SK-N-SH treated with all-trans-retinoic acid at 6 μM for 48 hours (cell line): ENCODE data around the gene MVB12A.

ENCODE experiments used
- ATAC-seq: fragments of 200-7000 bp; cut with Tn5 transposase; 3 replicates; pipeline ENCODE4 v1.9.1; 2020; ENCODE audit warnings: mild to moderate bottlenecking, moderate library complexity
- ARNTL ChIP-seq: fragments of 450-650 bp; formaldehyde crosslinking; IDR thresholded peaks from 2 replicates; pipeline ENCODE4 v1.5.0; 2020; ENCODE audit warnings: low read depth, mild to moderate bottlenecking, moderate library complexity, borderline replicate concordance
- BACH2 ChIP-seq: fragments of 250-450 bp; sonication (Bioruptor Pico); IDR thresholded peaks from 2 replicates; pipeline ENCODE4 v1.9.0; 2021; ENCODE audit warnings: mild to moderate bottlenecking, borderline replicate concordance
- CSDC2 ChIP-seq: fragments of 250-450 bp; sonication (Bioruptor Pico); IDR thresholded peaks from 2 replicates; pipeline ENCODE4 v1.5.0; 2020; ENCODE audit warnings: mild to moderate bottlenecking, moderate library complexity
- CSRNP3 ChIP-seq: fragments of 250-450 bp; sonication (Bioruptor Pico); IDR thresholded peaks from 2 replicates; pipeline ENCODE4 v1.5.1; 2021; ENCODE audit warnings: mild to moderate bottlenecking, moderate library complexity
- ESRRG ChIP-seq: fragments of 250-450 bp; sonication (Bioruptor Pico); IDR thresholded peaks from 2 replicates; pipeline ENCODE4 v1.6.1; 2021; ENCODE audit warnings: mild to moderate bottlenecking
- ISL1 ChIP-seq: fragments of 250-450 bp; sonication (Bioruptor Pico); IDR thresholded peaks from 2 replicates; pipeline ENCODE4 v2.1.2; 2022; ENCODE audit warnings: mild to moderate bottlenecking, moderate library complexity
- OSR1 ChIP-seq: fragments of 250-450 bp; sonication (Bioruptor Pico); IDR thresholded peaks from 2 replicates; pipeline ENCODE4 v1.8.0; 2022; ENCODE audit warnings: moderate library complexity, mild to moderate bottlenecking, inconsistent platforms
- PATZ1 ChIP-seq: fragments of 250-450 bp; sonication (Bioruptor Pico); IDR thresholded peaks from 2 replicates; pipeline ENCODE4 v1.8.0; 2020; ENCODE audit warnings: mild to moderate bottlenecking, moderate library complexity, borderline replicate concordance
- PPARA ChIP-seq: fragments of 250-450 bp; sonication (Bioruptor Pico); IDR thresholded peaks from 2 replicates; pipeline ENCODE4 v1.5.0; 2020; ENCODE audit warnings: mild to moderate bottlenecking, borderline replicate concordance
- RARB ChIP-seq: fragments of 250-450 bp; sonication (Bioruptor Pico); IDR thresholded peaks from 2 replicates; pipeline ENCODE4 v1.8.0; 2021; ENCODE audit warnings: mild to moderate bottlenecking, moderate library complexity
- SNAI2 ChIP-seq: fragments of 250-450 bp; sonication (Bioruptor Pico); IDR thresholded peaks from 2 replicates; pipeline ENCODE4 v1.5.0; 2020; ENCODE audit warnings: mild to moderate bottlenecking, moderate library complexity
- TCF4 ChIP-seq: fragments of 250-450 bp; sonication (Bioruptor Pico); IDR thresholded peaks from 2 replicates; pipeline ENCODE4 v1.8.0; 2021; ENCODE audit warnings: mild to moderate bottlenecking, moderate library complexity, borderline replicate concordance
- TOX ChIP-seq: fragments of 250-450 bp; sonication (Bioruptor Pico); IDR thresholded peaks from 2 replicates; pipeline ENCODE4 v1.8.0; 2021; ENCODE audit warnings: mild to moderate bottlenecking, moderate library complexity, borderline replicate concordance
- ZC3H10 ChIP-seq: fragments of 250-450 bp; sonication (Bioruptor Pico); IDR thresholded peaks from 2 replicates; pipeline ENCODE4 v1.5.1; 2021; ENCODE audit warnings: mild to moderate bottlenecking, moderate library complexity
- ZFP30 ChIP-seq: fragments of 450-650 bp; formaldehyde crosslinking; IDR thresholded peaks from 2 replicates; pipeline ENCODE4 v1.5.0; 2022; ENCODE audit warnings: mild to moderate bottlenecking, moderate library complexity
- ZNF565 ChIP-seq: fragments of 450-650 bp; formaldehyde crosslinking; conservative IDR thresholded peaks from 2 replicates; pipeline ENCODE4 v1.5.0; 2020; ENCODE audit warnings: low read depth, mild to moderate bottlenecking, moderate library complexity
- ZNF70 ChIP-seq: fragments of 450-650 bp; formaldehyde crosslinking; IDR thresholded peaks from 2 replicates; pipeline ENCODE4 v1.5.0; 2020; ENCODE audit warnings: mild to moderate bottlenecking, moderate library complexity
- ZNF8 ChIP-seq: fragments of 450-650 bp; formaldehyde crosslinking; IDR thresholded peaks from 2 replicates; pipeline ENCODE4 v1.5.0; 2020; ENCODE audit warnings: mild to moderate bottlenecking, moderate library complexity
- TF ChIP-seq, protein P1 (sequence below): fragments of 250-450 bp; sonication (Bioruptor Pico); IDR thresholded peaks from 2 replicates; pipeline ENCODE4 v1.5.1; 2020; ENCODE audit warnings: low read depth, mild to moderate bottlenecking, moderate library complexity
- TF ChIP-seq, protein P2 (sequence below): fragments of 250-450 bp; sonication (Bioruptor Pico); IDR thresholded peaks from 2 replicates; pipeline ENCODE4 v1.8.0; 2021; ENCODE audit warnings: low read depth, mild to moderate bottlenecking, moderate library complexity, borderline replicate concordance

The MVB12A gene

GRCh38 chr19:17471410-17472125 is 51.7 kb downstream of the MVB12A start:
- no peak for ATAC-seq
- TF ChIP-seq PATZ1 (CRISPR knock-in tag) (no peak), TOX (CRISPR knock-in tag) (no peak), ARNTL (CRISPR knock-in tag) (no peak), ISL1 (CRISPR knock-in tag) (no peak), SNAI2 (CRISPR knock-in tag) (no peak), CSDC2 (no peak), ZNF70 (no peak), ZC3H10 (CRISPR knock-in tag) (no peak), RARB (no peak), CSRNP3 (CRISPR knock-in tag) (no peak), ZNF565 (CRISPR knock-in tag) (no peak), BACH2 (CRISPR knock-in tag) (no peak), PPARA (CRISPR knock-in tag) (no peak), TCF4 (CRISPR knock-in tag) (no peak), OSR1 (no peak), ZNF8 (no peak), ZFP30 (no peak)
- TF ChIP-seq, protein P1, sequence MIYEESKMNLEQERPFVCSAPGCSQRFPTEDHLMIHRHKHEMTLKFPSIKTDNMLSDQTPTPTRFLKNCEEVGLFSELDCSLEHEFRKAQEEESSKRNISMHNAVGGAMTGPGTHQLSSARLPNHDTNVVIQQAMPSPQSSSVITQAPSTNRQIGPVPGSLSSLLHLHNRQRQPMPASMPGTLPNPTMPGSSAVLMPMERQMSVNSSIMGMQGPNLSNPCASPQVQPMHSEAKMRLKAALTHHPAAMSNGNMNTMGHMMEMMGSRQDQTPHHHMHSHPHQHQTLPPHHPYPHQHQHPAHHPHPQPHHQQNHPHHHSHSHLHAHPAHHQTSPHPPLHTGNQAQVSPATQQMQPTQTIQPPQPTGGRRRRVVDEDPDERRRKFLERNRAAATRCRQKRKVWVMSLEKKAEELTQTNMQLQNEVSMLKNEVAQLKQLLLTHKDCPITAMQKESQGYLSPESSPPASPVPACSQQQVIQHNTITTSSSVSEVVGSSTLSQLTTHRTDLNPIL = no peak
- TF ChIP-seq, protein P2, sequence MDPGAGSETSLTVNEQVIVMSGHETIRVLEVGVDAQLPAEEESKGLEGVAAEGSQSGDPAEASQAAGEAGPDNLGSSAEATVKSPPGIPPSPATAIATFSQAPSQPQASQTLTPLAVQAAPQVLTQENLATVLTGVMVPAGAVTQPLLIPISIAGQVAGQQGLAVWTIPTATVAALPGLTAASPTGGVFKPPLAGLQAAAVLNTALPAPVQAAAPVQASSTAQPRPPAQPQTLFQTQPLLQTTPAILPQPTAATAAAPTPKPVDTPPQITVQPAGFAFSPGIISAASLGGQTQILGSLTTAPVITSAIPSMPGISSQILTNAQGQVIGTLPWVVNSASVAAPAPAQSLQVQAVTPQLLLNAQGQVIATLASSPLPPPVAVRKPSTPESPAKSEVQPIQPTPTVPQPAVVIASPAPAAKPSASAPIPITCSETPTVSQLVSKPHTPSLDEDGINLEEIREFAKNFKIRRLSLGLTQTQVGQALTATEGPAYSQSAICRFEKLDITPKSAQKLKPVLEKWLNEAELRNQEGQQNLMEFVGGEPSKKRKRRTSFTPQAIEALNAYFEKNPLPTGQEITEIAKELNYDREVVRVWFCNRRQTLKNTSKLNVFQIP = no peak

DNA sequence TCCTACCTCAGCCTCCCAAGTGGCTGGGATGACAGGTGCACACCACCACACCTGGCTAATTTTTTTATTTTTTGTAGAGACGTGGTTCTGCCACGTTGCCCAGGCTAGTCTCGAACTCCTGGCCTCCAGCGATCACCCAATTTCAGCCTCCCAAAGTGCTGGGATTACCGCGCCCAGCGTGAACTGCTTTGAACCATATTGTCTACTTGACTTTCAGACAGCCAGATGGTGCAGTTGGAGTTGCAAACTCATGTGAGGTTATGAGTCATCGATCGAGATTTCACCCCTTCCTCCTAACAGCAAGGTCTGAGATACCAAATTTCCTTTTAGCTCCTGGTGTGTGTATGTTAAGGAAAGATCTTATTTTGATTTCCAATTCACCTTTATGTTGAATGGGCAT is 53.2 kb downstream of the MVB12A start:
- no peak for ATAC-seq
- TF ChIP-seq ZC3H10 (CRISPR knock-in tag) (no peak), TCF4 (CRISPR knock-in tag) (no peak), CSDC2 (no peak), ZNF565 (CRISPR knock-in tag) (no peak), OSR1 (no peak), ISL1 (CRISPR knock-in tag) (no peak), RARB (no peak), ZFP30 (no peak), PPARA (CRISPR knock-in tag) (no peak), PATZ1 (CRISPR knock-in tag) (no peak), ESRRG (no peak), CSRNP3 (CRISPR knock-in tag) (no peak), ZNF8 (no peak), ARNTL (CRISPR knock-in tag) (no peak), TOX (CRISPR knock-in tag) (no peak)
- TF ChIP-seq, protein P1 = no peak
- TF ChIP-seq, protein P2 = no peak
- TF ChIP-seq, all 23 proteins: peak for 0
